ENCODE measurements around the gene RASGRP1.

Gene RASGRP1

GRCh38 chr15:38565287-38565670 lies 665 bp upstream of the RASGRP1 start:
- H3K4me1 ChIP-seq = peaks cover 0 to 14% (median 6%) of the 10 kb centered on the region in 4 donors
- no peak for TF ChIP-seq CTCF (IDR thresholded peaks at IDR 0.05)
- DNase-seq = no peak
- no peaks in the 10 kb centered on the region for H3K36me3 ChIP-seq
- H3K27me3 ChIP-seq = peaks cover 0 to 11% of the 10 kb centered on the region in 2 donors
- no peak overlapping the region for H3K27ac ChIP-seq
- no peaks in the 10 kb centered on the region for H3K9me3 ChIP-seq
- H3K4me3 ChIP-seq = peak overlapping the region in 1 of 2 donors; percentile 51
- intact Hi-C loops (cut with DNase I; ENCODE audit: low total_unique reads) = no loop called here

DNA sequence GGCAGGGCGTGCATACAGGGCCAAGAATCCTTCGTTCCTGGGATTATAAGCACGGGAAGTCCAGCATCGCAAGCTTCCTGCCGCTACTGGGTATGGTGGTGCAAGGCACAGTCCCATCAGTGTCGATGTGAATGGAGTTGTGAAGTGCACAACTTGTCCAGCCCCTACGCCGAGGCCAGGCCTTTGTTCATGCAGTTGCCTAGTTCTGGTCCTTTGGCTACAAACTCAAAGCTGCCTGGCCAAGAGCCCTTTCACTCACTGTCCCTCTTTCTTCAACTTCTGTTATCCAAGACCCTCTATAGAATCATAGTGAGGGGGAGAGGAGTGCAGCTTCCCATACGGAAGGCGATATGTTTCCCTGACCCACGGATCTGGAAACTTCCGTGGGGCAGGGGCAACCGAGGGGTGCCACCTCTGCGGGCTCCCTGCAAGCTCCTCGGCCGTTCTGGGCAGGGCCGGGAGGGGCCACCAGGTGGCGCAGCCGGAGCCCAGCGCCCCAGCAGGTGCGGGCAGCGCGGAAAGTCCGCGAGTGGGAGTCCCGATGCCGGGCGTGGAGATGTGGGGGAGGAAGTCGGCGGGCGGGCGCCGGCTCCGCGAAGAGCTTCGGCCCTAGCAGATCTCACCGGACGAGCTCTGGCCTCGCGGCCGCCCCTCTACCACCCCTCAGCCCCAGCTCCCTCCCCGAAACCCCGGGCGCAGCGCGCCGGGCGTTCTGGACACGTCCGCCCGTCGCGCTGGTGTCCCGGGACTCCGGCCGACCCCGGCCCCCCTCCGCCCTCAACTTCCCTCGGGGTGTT lies 693 bp downstream of the RASGRP1 start:
- Histone ChIP-seq H3K27ac (no peak overlapping the region), H3K36me3 (no peaks in the 10 kb centered on the region), H3K9me3 (no peaks in the 10 kb centered on the region), H3K4me3 (peak overlapping the region; percentile 51 to 53), H3K4me1 (peaks cover 0 to 14% (median 6%) of the 10 kb centered on the region in 4 donors), H3K27me3 (peaks cover 0 to 17% of the 10 kb centered on the region in 2 donors)
- DNase-seq = peak; percentile 26 to 70
- intact Hi-C loops (cut with DNase I; ENCODE audit: low total_unique reads) = no loop called here
- TF ChIP-seq CTCF (IDR thresholded peaks at IDR 0.05) = peak; percentile 58 to 77

GRCh38 chr15:38562278-38562677 lies 2.3 kb downstream of the RASGRP1 start:
- DNase-seq = no peak
- TF ChIP-seq CTCF (IDR thresholded peaks at IDR 0.05) = no peak
- Histone ChIP-seq H3K4me3 (no peak overlapping the region), H3K9me3 (no peaks in the 10 kb centered on the region), H3K4me1 (peaks cover 0 to 14% (median 6%) of the 10 kb centered on the region in 4 donors), H3K36me3 (no peaks in the 10 kb centered on the region), H3K27ac (no peak overlapping the region), H3K27me3 (peaks cover 0 to 17% of the 10 kb centered on the region in 2 donors)
- intact Hi-C loops (cut with DNase I; ENCODE audit: low total_unique reads) = no loop called here

DNA sequence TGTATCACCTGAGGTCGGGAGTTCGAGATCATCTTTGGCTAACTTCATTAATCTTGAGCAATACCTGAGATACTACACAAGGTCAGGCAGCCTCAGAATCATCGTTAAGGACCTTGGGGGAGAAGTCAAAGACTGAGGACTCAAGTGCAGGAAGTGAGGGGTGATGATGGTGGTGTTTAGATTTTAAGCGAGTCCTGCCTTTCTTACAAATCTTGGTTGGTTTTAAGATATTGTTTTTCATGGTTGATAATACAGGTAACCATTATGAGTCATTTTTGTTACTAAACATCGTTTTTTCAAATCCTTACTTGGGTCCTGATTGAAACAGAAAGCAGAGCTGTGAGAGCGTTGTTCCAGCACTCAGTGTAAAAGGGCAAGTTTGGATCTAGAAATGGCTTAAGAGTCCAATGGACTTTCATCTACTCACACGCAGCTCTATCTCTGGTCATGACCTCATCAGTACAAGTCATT lies 4.1 kb downstream of the RASGRP1 start:
- Histone ChIP-seq H3K4me1 (peaks cover 0 to 14% (median 6%) of the 10 kb centered on the region in 4 donors), H3K4me3 (no peak overlapping the region), H3K27ac (no peak overlapping the region), H3K9me3 (no peaks in the 10 kb centered on the region), H3K27me3 (peaks cover 0 to 17% of the 10 kb centered on the region in 2 donors), H3K36me3 (no peaks in the 10 kb centered on the region)
- intact Hi-C loops (cut with DNase I; ENCODE audit: low total_unique reads) = no loop called here
- no peak for TF ChIP-seq CTCF (IDR thresholded peaks at IDR 0.05)
- no peak for DNase-seq

DNA sequence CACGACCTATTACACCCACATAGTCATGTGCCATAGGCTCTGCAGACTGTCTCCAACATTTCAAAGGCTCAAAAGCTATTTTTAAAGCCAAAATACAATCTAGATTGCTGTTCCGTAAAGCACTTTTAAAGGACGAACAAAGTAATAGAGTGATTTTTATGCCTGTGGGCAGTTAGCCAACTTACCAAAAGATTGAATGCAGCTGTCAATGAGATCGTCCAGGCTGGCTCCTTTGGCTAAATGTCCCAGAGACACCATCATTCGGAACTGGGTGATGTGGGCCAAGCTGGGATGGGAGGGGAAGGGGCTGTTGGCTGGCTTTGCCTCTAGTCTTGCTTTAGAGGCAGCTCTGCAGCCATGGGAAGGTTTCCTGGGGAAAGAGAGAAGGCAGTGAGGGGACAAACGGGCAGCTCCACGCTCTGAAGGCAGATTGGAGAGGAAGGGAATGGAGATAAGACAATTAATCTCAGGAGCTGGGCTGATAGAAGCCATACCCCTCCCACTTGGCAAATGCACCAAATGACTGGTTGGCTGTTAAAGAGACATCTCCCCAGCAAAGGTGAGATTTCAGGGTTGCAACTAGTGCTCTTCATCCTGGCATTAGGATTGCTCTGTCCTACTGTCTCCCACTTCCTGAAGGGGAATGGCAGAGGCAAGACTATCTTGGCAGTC lies 4.8 kb downstream of the RASGRP1 start:
- peaks cover 0 to 11% of the 10 kb centered on the region in 2 donors for H3K27me3 ChIP-seq
- TF ChIP-seq CTCF (IDR thresholded peaks at IDR 0.05) = no peak
- intact Hi-C loops (cut with DNase I; ENCODE audit: low total_unique reads) = no loop called here

More for the DNA sequence above, 4.8 kb downstream of the RASGRP1 start:
- no peaks in the 10 kb centered on the region for H3K9me3 ChIP-seq
- H3K27ac ChIP-seq = no peak overlapping the region
- H3K36me3 ChIP-seq = no peaks in the 10 kb centered on the region
- peaks cover 0 to 11% (median 4%) of the 10 kb centered on the region in 4 donors for H3K4me1 ChIP-seq
- DNase-seq = no peak
- H3K4me3 ChIP-seq = no peak overlapping the region
